NCI-H345 (cell line): Measurements from ENCODE around the gene DLG2.
"Not testable (repeated sequence)": the region's sequence is repeated elsewhere in the genome, so short reads cannot be mapped to it uniquely, and the experiment has no call there.

Experiments used
- DNase-seq: peaks from one replicate; lab custom pipeline; 2025; lab: John Stamatoyannopoulos, UW

DLG2 gene

DNA sequence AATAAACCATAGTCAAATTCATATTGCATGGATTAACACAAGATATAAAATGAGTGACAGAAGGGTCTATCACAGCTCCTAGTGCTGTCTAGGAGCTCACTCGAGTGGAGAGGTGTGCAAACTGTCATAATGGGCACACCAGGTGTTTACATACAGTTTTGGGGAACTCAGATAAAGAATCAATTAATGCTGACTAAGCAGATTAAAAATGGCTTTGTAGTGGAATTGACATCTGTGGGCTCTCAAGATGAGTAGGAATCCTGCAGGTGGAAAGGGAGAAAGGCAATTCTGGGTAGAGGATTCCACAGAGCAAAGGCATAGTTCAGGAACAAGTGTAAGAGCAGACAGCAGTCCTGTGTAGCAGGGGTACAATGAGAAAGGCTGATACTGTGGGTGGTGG lies 1844.8 kb downstream of the DLG2 start:
- DNase-seq, result no peak

DNA sequence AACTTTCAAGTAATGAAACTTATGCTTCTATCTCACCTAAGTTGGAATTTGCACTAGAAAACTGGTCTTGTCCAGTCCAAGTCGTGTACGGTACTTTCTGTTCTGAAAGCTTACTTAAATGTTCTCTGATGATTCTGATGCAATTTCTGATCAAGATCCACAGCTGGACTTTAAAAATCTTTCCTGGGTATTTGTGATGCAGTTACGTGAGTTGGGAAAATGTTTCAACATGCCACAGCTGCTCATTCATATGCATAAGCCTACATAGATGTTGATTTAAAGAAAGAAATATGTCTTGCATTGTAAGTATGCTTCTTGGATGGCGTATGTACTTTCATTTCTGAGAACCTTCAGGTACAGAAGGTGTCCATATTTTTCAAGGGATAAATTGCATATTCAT lies 1847.3 kb downstream of the DLG2 start:
- no peak for DNase-seq

DNA sequence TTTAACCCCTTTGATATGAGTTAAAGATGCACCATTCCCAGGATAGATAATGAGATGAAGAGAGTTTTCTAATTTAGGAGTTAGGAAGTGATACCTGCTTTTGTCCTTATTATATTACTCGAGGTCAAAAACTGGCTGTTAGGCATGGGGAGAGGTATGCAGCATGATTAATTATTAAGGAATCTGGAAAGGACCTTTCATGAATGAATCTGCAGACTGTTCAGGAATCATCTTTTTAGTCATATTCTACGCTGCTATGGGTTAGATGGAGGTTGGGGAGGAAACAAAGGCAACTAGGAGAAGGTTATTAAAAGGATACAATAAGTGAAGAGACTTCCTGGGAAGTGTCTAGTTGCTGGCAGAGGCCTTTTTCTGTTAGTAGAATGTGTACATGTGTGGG lies 1848.5 kb downstream of the DLG2 start:
- no peak for DNase-seq

DNA sequence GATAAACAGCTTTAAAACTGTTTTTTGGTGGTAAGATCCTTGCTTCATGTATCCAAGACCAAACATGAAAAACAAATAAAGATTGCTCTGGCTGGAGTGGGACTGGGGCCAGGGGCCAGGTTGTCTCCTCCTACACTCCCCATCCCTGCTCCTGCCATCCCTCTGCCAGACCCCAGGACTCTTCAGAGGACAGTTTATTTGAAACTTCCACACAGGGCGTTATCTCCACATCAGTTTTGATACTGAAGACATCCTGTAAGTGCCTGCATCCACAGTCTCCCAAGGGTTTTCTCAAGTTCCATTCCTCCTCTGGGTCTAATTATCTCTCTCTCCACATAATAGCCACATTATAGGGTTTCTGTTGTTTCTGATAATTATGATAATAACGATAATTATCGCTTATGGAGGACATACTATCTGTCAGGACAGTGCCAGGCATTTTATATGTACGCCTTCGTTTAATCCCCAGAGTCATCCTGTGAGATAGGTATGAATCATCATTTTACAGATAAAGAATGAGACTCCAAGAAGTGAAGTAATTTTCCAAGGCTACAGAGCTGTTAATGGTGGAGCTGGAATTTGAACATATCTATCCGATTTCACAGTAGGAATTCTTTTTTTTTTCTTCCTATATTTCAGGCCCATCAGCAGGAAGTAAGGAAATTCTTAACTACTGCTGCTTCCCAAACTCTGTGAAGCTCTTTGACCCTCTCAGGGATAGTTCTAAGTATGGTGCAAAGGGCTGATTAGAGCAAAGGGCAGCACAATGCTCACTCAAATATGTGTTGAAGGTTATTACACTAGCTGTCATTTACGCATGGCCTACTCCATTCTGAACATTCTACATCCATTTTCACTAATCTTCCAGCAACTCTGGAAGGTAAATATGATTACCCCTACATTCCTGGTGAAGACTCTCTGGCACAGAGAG lies 1852.9 kb downstream of the DLG2 start:
- no peak for DNase-seq

DNA sequence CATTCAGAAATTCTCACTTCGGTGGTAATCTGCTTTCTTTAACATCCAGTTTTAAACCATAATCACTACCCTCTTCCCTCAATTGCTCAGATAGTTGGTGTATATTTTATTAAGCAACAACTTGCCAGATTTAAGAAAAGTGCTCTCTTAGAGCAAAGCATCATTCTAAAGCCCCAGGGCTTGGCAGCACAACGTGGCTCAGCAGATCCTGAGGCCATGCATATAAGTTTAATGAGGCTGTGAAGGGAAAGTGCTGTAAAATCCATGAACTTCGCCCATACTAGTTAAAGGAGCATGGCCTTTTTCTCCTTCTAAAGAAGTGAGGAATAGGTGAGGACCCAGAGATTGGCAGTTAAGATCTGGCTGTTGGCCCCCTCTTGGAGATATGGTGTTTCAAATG lies 1858.7 kb downstream of the DLG2 start:
- DNase-seq, result no peak

DNA sequence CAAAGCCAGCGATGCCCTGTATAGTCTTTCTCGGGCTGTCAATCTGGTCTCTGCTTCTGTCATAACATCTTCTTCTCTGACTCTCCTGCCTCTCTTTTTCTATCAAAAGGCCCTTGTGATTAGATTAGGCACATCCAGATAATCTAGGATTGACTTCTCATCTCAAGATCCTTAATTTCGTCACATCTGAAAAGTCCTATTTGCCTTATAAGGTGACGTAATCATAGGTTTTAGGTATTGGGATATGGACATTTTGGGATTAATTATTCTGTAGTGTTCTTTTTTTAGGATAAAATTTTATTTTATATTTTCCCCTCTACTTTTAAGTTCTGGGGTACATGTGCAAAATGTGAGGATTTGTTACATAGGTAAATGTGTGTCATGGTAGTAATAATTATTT lies 1860.2 kb downstream of the DLG2 start:
- DNase-seq, result no peak

DNA sequence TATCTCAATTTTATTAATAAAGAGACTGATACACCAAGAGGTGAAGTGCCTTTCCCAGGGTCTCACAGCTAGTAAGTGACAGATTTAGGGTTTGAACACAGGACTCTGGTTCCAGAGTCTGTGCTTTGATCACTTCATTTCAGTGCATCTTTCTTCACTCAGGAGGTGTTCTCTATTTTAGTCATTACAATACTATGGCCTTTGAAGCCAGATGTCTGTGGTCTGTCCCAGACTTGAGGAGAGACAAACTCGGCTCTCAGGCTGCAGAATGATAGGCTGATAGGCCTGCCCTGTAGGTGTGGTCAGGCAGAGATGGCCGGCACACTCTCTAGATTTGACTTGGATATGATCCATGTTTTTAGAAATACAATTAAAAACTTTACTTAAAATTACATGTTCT lies 1862.5 kb downstream of the DLG2 start:
- no peak for DNase-seq

DNA sequence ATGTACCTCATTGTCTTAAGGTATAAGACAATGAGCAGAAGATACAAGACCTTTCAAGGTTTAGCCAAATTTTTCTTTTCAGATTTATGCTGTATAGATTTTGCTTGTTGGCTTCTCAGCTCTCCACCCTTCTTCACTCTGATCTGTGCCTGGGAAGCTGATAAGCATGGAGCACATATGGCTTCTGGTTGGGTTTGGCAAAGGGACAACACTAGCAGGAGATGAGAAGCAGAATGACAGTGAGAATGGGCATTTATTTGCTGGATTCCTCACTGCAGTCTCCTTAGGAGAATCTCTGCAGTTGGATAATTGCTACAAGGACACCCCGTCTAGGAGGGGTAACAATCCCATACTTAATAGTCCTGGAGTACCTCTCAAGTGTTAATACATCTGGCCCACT lies 1866.2 kb downstream of the DLG2 start:
- DNase-seq, result no peak

DNA sequence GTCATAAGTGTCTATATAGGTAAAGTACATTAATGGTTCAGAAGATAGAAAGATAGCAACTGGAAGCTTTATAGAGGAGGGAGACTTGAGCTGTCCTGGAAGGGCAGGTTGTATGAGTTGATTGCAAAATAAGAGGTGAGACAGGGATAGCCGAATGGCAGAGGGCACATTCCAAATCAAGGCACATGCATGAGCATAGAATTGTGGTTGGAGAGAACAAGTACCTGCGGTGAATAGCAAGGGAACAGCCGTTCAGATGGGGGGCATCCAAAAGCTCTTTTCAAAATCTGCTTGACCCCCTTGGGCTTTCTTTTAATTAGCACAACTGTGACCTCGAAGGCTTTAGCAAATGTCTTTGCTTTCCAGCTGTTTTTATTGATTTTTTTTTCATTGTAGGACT lies 1868.0 kb downstream of the DLG2 start:
- DNase-seq, result no peak

DNA sequence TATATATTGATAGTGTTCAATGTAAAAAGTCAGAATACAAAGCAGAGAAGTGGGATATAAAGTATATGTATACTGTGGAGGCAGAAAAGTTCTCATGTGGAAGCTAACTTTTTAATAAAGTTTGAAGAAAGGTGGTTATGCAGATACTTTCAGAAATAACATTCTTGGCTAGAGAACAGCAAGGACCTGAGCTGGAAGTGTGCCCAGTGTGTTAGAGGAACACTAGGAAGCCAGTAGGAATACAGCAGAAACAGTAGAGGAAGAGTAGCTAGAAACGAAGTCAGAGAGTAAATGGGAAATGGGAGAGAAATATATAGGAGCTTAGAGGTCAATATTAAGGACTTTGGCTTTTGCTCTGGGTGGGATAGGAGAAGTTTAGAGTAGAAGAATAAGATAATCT lies 1876.1 kb downstream of the DLG2 start:
- DNase-seq, result no peak

DNA sequence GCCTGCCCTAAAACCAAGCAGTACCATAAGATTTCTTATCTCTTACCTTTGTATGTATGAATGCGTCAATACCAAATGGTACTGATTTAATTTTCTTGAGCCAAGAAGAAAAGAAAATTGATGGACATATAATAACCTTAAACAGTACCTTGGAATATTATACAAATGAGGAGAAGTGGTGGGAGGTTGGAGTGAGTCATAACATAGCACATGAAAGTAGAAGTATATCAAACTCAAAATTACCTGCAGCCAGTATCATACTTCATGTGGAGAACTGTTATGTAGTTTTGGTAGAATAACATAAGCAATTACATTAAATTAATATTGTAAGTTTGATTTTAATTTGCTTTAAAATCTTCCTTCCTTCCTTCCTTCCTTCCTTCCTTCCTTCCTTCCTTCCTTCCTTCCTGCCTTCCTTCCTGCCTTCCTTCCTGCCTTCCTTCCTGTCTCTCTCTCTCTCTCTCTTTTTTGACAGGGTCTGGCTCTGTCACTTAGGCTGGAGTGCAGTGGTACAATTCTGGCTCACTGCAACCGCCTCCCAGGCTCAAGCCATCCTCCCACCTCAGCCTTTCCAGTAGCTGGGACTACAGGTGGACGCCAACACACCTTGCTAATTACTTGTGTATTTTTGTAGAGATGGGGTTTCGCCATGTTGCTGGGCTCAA lies 1880.1 kb downstream of the DLG2 start:
- no peak for DNase-seq

DNA sequence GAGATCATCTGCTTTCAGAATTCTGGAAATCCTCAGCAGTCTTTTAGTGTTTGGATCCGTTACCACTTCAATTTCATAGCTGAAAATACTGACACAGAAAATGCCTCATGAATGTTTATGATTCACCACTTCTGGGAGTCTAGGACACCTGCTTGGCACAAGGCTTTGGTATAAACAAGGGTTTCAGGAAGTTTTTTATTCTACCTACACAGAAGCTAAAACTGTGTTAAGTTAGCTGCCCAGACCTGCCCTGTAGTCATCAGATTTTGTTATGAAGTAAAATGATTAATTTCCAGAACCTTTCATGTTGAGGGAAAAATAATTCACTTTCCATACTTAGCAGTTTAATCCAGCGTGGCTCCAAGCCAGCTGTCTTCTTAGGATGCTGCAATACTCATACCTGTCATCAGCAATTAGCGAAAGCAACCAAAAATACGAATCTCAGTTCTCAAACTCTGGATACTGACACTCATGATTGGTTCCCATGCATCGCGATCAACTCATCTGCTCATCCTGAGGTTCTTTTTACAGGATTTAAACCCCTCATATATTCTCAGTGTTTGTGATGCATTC lies 1882.4 kb downstream of the DLG2 start:
- DNase-seq, result no peak

DNA sequence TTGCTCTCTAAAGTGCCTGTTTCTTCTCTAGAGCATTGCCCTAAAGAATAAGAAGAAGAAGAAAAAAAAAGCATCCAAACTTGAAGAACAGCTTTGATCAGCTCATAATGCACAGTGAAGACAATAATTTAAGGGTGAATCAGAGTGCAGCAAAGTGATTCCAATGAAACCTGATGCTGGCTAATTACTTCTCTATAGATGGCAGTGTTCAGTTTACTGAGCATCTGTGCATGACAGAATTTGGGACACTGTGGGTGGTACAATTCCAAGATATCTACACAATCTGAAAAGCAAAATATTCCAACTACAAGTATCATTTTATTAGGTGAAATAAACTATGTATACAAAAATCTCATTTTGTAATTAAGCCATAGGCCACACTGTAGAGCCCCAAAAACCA lies 1890.5 kb downstream of the DLG2 start:
- DNase-seq, result peak; percentile 10

DNA sequence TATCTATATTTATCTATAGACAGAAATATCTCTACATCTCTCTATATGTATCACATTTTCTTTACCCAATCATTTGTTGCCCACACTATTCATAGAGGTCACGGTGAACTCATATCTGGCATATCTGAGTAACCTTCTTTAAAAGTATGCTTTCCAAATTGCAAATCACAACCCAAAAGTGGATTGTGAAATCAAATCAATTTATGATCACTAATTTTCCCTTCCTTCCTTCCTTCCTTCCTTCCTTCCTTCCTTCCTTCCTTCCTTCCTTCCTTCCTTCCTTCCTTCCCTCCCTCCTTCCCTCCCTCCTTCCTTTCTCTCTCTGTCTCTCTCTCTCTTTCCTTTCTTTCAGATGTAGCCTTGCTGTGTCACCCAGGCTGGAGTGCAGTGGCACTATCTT lies 1893.0 kb downstream of the DLG2 start:
- DNase-seq, result no peak

DNA sequence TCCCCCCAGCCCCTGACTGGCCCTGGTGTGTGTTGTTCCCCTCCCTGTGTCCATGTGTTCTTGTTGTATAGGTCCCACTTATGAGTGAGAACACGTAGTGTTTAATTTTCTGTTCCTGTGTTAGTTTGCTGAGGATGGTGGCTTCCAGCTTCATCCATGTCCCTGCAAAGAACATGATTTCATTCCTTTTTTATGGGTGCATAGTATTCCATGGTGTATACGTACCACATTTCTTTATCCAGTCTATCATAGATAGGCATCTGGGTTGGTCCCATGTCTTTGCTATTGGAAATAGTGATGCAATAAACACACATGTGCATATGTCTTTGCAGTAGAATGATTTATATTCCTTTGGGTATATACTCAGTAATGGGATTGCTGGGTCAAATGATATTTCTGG lies 1895.9 kb downstream of the DLG2 start:
- DNase-seq, result not testable (repeated sequence)

DNA sequence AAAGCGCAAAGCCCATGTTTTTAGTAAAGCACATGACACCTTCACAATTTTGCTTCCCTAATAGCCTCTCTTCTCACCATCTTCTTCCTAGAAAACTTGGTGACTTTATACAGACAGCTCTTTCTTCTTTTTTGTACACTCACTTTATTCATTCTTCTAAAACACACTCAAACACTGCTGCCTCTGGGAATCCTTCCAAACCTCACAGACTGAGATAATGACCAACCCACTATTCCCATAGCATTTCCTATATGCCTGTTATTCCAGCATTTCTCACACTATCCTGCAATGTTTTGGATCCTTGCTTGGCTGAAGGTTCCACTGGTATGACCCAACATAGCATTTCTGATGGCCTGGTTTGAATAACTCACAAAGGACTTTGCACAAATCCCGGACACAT lies 1898.9 kb downstream of the DLG2 start:
- DNase-seq, result no peak

DNA sequence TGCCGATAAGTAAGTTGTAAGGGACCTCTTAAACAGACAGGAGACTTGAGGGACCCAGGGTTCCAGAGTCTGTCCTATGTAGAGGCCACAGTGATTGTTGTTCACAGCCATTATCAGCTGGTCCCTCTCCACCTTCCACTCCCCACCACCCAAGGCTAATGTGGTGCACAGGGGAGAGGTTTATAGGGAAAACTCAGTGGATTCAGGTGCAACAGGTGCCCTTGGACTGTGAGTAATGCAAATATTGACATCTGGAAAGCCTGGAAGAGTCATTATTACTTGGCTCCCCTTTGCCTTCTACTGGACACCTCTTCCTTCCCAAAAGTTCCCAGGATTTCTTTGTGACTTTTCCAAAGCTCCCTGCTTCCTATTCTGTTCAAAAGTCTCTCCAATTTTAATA lies 1899.9 kb downstream of the DLG2 start:
- no peak for DNase-seq

DNA sequence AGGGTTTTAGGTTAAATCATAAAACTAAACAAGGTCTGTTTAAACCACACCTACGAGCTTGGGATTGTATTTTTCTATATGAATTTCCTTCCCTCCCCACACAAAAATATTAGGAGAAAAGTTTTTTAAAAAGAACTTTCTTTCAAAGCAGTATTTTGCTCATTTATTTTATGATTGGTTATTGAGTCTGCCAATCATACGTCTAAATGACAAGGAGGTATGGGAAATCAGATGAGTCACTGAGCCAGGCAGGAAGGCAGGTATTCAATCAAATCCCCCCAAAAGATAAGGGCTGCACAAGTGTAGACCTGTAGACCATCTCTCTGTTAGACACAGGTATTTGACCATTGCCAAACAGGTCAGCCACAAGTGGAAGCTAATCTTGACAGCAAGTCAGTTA lies 1900.8 kb downstream of the DLG2 start:
- DNase-seq, result no peak

DNA sequence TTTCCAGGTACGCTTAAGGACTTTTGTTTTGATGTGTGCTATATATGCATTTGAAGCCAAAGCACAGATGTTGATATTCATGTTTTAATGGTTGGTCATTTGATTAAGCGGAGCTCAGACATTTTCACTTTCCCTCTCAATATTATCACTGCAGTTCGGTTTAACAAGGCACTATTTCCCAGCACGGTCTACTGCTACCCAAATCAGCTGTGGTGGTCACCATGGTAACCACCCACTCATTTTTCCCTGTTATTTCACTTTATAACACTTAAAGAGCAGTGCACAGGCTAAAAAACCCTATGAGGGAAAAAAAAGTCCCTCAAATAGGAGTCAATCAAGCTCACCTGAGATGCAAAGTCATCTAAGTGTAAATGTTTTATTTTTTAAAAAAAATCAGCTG lies 1901.4 kb downstream of the DLG2 start:
- no peak for DNase-seq

DNA sequence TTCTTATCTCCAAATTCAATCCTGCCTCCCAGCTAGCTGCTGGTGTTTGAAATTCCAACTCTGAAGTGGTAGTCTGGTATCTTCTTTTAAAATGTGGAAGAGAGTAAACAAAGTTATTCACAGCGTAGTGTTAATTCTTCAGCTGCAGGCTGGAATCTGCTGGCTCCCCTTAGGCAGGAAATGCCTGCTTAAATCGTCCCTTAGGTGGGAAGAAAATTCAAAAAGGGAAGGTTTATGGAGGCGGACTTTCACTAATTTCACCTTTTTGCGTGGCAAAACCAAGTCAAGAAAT lies 1901.9 kb downstream of the DLG2 start:
- no peak for DNase-seq

DNA sequence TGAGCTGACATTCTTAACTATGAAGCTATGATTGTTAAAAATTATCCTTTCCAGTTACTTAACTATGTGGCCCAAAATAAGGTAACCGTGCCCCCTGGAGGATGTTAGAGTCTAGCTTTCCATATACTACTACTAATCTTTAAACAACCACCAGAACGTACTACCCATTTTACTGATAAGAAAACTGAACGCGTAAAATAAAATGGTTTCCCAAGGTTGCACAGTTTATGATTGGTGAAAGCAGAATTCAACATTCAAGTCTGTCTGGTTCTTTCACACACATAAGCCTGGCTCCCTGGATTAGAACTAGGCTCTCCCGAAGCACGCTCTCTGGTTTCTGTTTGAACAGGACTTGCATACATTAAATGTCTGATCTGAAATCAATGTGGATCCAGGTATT lies 1903.1 kb downstream of the DLG2 start:
- no peak for DNase-seq

DNA sequence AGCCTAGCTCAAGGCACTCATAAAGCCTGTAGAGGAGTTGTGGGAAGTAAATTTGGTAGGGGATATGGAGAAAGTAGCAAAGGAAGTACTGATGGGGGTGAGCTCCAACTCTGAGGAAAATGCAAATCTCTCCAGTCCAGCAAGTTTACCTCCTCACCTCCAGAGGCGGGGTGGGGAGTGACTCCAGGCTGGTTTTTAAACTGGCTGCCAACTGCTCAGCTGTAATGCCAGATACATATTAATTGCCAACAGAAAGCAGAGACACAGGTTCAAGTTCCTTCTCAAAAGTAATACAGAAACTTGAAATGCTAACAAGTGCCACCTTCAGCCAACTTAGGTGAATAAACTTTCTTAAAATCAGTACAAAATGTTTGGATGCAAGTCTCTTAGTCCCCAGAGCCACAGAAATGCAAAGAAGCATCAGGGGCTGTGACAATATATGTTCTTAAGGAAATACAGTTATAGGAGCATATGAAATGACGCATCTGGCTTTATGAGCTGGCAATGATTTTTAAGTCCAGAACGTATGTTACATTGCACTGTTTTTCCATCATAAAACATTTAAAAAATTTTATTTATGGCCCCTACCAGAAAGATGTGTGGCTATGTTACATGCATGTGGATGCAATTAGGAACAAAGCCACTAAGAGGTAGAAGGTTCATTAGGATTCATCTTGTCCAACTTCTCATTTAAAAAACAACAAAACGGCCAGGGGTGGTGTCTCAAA lies 1904.6 kb downstream of the DLG2 start:
- DNase-seq, result no peak

DNA sequence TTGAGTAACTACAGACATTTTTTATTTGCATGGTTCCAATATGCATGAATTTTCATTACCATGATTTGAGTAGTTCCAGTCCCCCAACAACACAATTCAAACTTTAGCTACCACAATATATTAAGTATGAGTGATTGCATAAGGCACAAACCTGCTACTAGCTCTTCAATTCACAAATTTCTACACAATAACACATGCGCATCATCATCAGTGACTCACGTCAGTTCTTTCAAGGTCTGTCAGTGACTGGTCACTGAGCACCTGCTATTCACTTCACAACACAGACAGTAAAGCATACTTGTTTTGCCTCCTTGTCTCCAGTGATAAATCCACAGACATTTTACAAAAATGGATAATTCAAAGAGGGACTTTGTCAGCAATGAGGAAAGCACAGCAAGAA lies 1905.9 kb downstream of the DLG2 start:
- no peak for DNase-seq
